GM10248 (cell line): ENCODE measurements around the gene PGLYRP4.

ENCODE experiments used
- CTCF ChIA-PET: fragments of 300-600 bp; sonication (Branson Sonifier 250); formaldehyde crosslinking; extraction: SDS; loops from one replicate; lab custom pipeline; 2021; ENCODE audit warnings: antibody characterized with exemption; lab: Yijun Ruan, JAX
- POLR2A ChIA-PET: fragments of 350-650 bp; sonication (Branson Sonifier 250); formaldehyde crosslinking; extraction: SDS; loops from one replicate; lab custom pipeline; 2020; ENCODE audit warnings: antibody characterized with exemption; lab: Yijun Ruan, JAX
- DNase-seq: peaks from one replicate; pipeline ENCODE4 v3.0.0; 2012; ENCODE audit errors: extremely low spot score
- TF ChIP-seq, protein P1 (sequence below): IDR thresholded peaks from 2 replicates; pipeline ENCODE4 v1.5.1; 2012; ENCODE audit warnings: mild to moderate bottlenecking, low read depth; ENCODE audit errors: extremely low read depth, missing control alignments, control extremely low read depth

Gene PGLYRP4

GRCh38 chr1:153359241-153359640 is 10.6 kb upstream of the PGLYRP4 start:
- TF ChIP-seq, protein P1, sequence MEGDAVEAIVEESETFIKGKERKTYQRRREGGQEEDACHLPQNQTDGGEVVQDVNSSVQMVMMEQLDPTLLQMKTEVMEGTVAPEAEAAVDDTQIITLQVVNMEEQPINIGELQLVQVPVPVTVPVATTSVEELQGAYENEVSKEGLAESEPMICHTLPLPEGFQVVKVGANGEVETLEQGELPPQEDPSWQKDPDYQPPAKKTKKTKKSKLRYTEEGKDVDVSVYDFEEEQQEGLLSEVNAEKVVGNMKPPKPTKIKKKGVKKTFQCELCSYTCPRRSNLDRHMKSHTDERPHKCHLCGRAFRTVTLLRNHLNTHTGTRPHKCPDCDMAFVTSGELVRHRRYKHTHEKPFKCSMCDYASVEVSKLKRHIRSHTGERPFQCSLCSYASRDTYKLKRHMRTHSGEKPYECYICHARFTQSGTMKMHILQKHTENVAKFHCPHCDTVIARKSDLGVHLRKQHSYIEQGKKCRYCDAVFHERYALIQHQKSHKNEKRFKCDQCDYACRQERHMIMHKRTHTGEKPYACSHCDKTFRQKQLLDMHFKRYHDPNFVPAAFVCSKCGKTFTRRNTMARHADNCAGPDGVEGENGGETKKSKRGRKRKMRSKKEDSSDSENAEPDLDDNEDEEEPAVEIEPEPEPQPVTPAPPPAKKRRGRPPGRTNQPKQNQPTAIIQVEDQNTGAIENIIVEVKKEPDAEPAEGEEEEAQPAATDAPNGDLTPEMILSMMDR = no peak
- CTCF ChIA-PET = interaction anchor here (1.6 to 1.9 kb wide), 2 partner anchors 107 to 136 kb away, joined by 5 read pairs; no protein-coding TSS in a partner anchor
- DNase-seq = no peak
- POLR2A ChIA-PET = no interaction called here

GRCh38 chr1:153358691-153358975 is 10.0 kb upstream of the PGLYRP4 start:
- CTCF ChIA-PET = interaction anchor here (1.0 to 11.2 kb wide), 3 partner anchors 107 to 210 kb away, joined by 3 to 331 read pairs (median 5); no protein-coding TSS in a partner anchor

DNA sequence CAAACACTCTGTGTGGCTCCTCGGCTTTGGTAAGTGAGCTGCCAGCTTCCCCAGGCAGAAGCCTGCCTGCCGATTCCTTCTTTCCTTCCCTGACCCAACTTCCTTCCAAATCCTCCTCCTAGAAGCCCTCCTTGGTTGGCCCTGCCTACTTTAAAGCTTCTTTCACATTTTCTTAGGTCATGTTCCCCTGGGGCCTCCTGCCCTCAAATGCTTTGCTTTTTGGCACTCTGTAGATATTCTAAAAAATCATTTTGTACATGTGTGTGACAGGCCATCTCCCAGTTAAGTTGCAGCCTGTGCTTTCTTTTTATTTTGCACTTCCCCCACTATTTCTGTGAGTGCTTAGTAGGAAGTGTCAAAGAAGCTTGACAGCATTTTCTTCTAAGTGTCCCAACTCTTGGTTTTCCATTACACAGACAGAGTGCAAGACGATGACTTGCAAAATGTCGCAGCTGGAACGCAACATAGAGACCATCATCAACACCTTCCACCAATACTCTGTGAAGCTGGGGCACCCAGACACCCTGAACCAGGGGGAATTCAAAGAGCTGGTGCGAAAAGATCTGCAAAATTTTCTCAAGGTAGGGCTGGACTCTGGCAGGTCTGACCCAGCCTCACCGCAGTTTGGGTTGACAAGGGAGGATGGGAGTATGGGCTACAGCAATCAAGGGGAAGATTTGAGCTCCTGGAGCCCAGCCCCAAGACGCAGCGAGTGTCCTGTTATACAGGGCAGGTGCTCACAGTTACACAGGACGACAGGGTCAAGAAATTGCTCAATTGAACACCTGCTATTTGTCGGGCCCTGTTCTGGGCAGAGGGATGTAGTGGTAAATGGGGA is 9.4 kb upstream of the PGLYRP4 start, which contains the start of gene S100A9:
S100A9 (plus strand) TSS at position 2 of the 838 bp plus-strand sequence; CDS start at position 432, 430 bp downstream.
- POLR2A ChIA-PET = no interaction called here
- DNase-seq = no peak
- CTCF ChIA-PET = interaction anchor here (0.9 to 11.2 kb wide), 8 partner anchors 10 to 210 kb away, joined by 3 to 331 read pairs (median 3); partner anchors contain the start of gene PGLYRP4
- TF ChIP-seq, protein P1 = no peak

More at GRCh38 chr1:153358691-153358975, 10.0 kb upstream of the PGLYRP4 start:
- no peak for DNase-seq
- TF ChIP-seq, protein P1 = no peak
- POLR2A ChIA-PET = no interaction called here

DNA sequence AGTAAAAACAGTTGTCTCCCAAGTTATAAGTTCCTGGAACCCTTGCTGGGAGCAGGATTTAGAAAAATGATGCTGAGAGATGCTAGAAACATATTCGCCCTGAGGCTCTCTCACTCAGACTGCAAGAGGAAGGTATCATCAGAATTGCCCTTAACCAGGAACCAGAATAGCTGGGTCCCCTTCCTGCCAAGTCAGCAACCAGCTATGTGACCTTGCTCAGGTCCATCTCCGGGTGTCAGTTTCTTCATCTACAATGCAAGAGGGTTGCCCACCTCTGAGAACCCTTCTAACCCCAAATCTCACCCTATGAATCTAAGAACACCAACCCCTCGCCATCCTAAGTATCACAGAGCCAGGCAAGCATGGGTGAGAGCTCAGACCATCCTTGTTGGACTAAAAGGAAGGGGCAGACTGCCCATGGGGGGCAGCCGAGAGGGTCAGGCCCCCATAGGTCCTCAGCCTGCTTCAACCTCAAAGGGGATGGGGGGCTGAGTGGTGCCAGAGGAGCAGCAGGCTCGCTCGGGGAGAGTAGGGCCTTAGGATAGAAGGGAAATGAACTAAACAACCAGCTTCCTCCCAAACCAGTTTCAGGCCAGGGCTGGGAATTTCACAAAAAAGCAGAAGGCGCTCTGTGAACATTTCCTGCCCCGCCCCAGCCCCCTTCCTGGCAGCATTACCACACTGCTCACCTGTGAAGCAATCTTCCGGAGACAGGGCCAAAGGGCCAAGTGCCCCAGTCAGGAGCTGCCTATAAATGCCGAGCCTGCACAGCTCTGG is 8.6 kb upstream of the PGLYRP4 start:
- ChIA-PET POLR2A (no interaction called here), CTCF (interaction anchor here (0.9 to 11.2 kb wide), 11 partner anchors 9 to 211 kb away, joined by 3 to 331 read pairs (median 3); partner anchors contain the start of gene PGLYRP4)
- TF ChIP-seq, protein P1 = no peak
- peak; percentile 14 for DNase-seq

DNA sequence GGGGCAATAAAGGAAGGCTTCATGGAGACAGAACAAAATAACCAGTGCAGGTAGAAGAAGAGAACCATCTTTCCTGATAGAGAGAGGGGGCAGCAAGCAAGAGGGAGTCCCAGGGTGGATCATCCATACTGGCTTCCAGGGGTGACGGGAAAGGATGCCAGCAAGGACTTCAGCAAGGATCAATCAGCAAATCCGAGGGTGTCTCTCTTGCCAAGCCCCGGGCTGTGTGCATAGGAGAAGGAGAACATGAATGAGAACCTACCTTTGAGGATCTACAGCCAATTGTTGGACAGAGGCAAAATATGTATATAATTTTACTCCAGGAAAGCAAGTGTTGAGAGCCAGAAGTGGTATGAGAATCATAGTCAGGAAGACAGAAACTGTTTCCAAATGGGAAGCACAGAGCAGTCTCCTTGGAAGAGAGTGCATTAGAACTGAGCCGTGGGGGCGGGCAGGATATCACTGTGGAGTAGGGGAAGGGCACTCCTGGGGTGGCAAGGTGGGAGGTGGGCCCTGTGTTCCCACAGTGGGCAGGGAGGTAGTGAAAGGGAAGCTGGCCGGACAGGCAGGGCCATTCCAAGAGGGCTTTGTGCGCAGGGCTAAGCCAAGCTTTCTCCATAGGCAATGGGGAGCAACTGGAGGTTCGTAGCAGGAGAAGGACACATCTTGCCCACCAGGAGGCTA is 7.9 kb upstream of the PGLYRP4 start:
- CTCF ChIA-PET = interaction anchor here (1.0 to 11.2 kb wide), 11 partner anchors 10 to 153 kb away, joined by 3 to 331 read pairs (median 8); no protein-coding TSS in a partner anchor
- POLR2A ChIA-PET = no interaction called here
- TF ChIP-seq, protein P1 = no peak
- no peak for DNase-seq
